Stimulated activated CD8-positive, alpha-beta memory T cell treated with anti-CD3 and anti-CD28 coated beads, Interleukin-7, amount 100 ng/mL, for 4 hours (primary cell): ENCODE measurements around the gene KRT78.
"Not testable (repeated sequence)": the region's sequence is repeated elsewhere in the genome, so short reads cannot be mapped to it uniquely, and the experiment has no call there.

Source experiments
- DNase-seq, 2 donors: peaks; one replicate each; pipeline ENCODE4 v3.0.0-alpha.2; 2020; ENCODE audit warnings: low read depth in 2 of 2

The KRT78 gene

GRCh38 chr12:52848661-52849255, at the start of gene KRT78:
TSS of gene KRT78 (minus strand) at chr12:52848994. CDS start at chr12:52848930, 64 bp downstream.
- no peak for DNase-seq

- DNase-seq, result no peak
Observed at GRCh38 chr12:52896190-52897100, 47.7 kb upstream of the KRT78 start.

GRCh38 chr12:52895726-52896189, 47.0 kb upstream of the KRT78 start:
- no peak for DNase-seq

- DNase-seq, result no peak
Observed at GRCh38 chr12:52892974-52893373, 44.2 kb upstream of the KRT78 start.

- DNase-seq, result no peak
Observed at GRCh38 chr12:52892207-52892852, 43.5 kb upstream of the KRT78 start.

- DNase-seq, result no peak
Observed at GRCh38 chr12:52891044-52891443, 42.2 kb upstream of the KRT78 start.

GRCh38 chr12:52890417-52890816, 41.6 kb upstream of the KRT78 start:
- no peak for DNase-seq

GRCh38 chr12:52884526-52885293, 35.9 kb upstream of the KRT78 start:
- DNase-seq, result peak; percentile 61 to 64

GRCh38 chr12:52880499-52880898, 31.7 kb upstream of the KRT78 start:
- not testable (repeated sequence) for DNase-seq

- peak; percentile 35 to 45 for DNase-seq
Observed at GRCh38 chr12:52879394-52880351, 30.9 kb upstream of the KRT78 start.

GRCh38 chr12:52878507-52879393, 30.0 kb upstream of the KRT78 start:
- no peak for DNase-seq

GRCh38 chr12:52877242-52877641, 28.4 kb upstream of the KRT78 start:
- DNase-seq, result no peak

GRCh38 chr12:52876372-52876771, 27.6 kb upstream of the KRT78 start:
- DNase-seq, result no peak

- DNase-seq, result no peak
Observed at GRCh38 chr12:52874573-52875435, 26.0 kb upstream of the KRT78 start.

- DNase-seq, result peak; percentile 37 to 52
Observed at GRCh38 chr12:52873832-52874572, 25.2 kb upstream of the KRT78 start.

- DNase-seq, result no peak
Observed at GRCh38 chr12:52873513-52873831, 24.7 kb upstream of the KRT78 start.

- no peak for DNase-seq
Observed at GRCh38 chr12:52872644-52873389, 24.0 kb upstream of the KRT78 start.
